Activated CD4-positive, alpha-beta T cell treated with anti-CD3 and anti-CD28 coated beads for 36 hours (primary cell): ENCODE data around the gene NUDT16. TPM values are rescaled to one million over a fixed set of nuclear protein-coding genes. Genes with fewer than 3 reads are reported as not detected.

Experiments used
- ATAC-seq: fragments of 200-7000 bp; cut with Tn5 transposase; one replicate; pipeline ENCODE4 v1.10.0; 2021; ENCODE audit warnings: mild to moderate bottlenecking, moderate library complexity
- CTCF ChIA-PET: fragments of 350-600 bp; sonication (Branson Sonifier 250); formaldehyde crosslinking; loops from one replicate; lab custom pipeline; 2021; ENCODE audit warnings: antibody characterized with exemption; lab: Charles Lee
- POLR2A ChIA-PET: fragments of 350-600 bp; sonication (Branson Sonifier 250); formaldehyde crosslinking; loops from one replicate; lab custom pipeline; 2021; ENCODE audit warnings: antibody characterized with exemption, inconsistent platforms; lab: Charles Lee
- DNase-seq: peaks from one replicate; pipeline ENCODE4 v3.0.0-alpha.2; 2020
- H3K27ac Mint-ChIP-seq: one replicate; pipeline ENCODE4 v1.8.0; 2021; ENCODE audit warnings: mixed read lengths
- H3K27me3 Mint-ChIP-seq: one replicate; pipeline ENCODE4 v1.8.0; 2021; ENCODE audit warnings: mixed read lengths
- H3K36me3 Mint-ChIP-seq: one replicate; pipeline ENCODE4 v1.8.0; 2021; ENCODE audit warnings: low read depth, mixed read lengths
- H3K4me1 Mint-ChIP-seq: one replicate; pipeline ENCODE4 v1.8.0; 2021; ENCODE audit warnings: mixed read lengths
- H3K4me3 Mint-ChIP-seq: one replicate; pipeline ENCODE4 v1.8.0; 2021; ENCODE audit warnings: mild to moderate bottlenecking, moderate library complexity, mixed read lengths
- H3K9me3 Mint-ChIP-seq: one replicate; pipeline ENCODE4 v1.8.0; 2021; ENCODE audit warnings: low read depth, mixed read lengths
- intact Hi-C, 2 experiments: fragments of 100-400 bp; cut with DNase I in 1 of 2; cut with micrococcal nuclease in 1 of 2; formaldehyde crosslinking; loops; one replicate each; pipeline versions ENCODE4 v1.14.2 to v1.15.1; 2022 to 2024; cut with DNase I, micrococcal nuclease
- total RNA-seq, 2 experiments: library from RNA; stranded (reverse); gene quantifications; one replicate each; pipeline ENCODE4 v1.2.3, GENCODE V29; 2021

The NUDT16 gene
- total RNA-seq, 2 experiments from 2014 or later: 4.0 to 5.7 TPM

GRCh38 chr3:131417751-131418150, 36.2 kb downstream of the NUDT16 start:
- H3K27me3 Mint-ChIP-seq: peaks cover 9% of the 10 kb centered on the region
- CTCF ChIA-PET: no interaction called here
- no peaks in the 10 kb centered on the region for H3K36me3 Mint-ChIP-seq
- no peaks in the 10 kb centered on the region for H3K4me1 Mint-ChIP-seq
- intact Hi-C loops: no loop called here
- no peak overlapping the region for H3K4me3 Mint-ChIP-seq
- H3K27ac Mint-ChIP-seq: no peak overlapping the region
- no peak for DNase-seq
- H3K9me3 Mint-ChIP-seq: peaks cover 5% of the 10 kb centered on the region
- POLR2A ChIA-PET: no interaction called here
- no peak for ATAC-seq

- ChIA-PET POLR2A (no interaction called here), CTCF (no interaction called here)
- Mint-ChIP-seq H3K27ac (no peak overlapping the region), H3K36me3 (no peaks in the 10 kb centered on the region), H3K27me3 (peaks cover 9% of the 10 kb centered on the region), H3K9me3 (no peaks in the 10 kb centered on the region), H3K4me3 (no peak overlapping the region), H3K4me1 (no peaks in the 10 kb centered on the region)
- DNase-seq (no peak), ATAC-seq (no peak)
- intact Hi-C loops: no loop called here
Observed at GRCh38 chr3:131421301-131421700, 39.7 kb downstream of the NUDT16 start.

- POLR2A ChIA-PET: no interaction called here
- CTCF ChIA-PET: no interaction called here
- intact Hi-C loops: no loop called here
- Mint-ChIP-seq H3K27ac (no peak overlapping the region), H3K4me1 (no peaks in the 10 kb centered on the region), H3K9me3 (no peaks in the 10 kb centered on the region), H3K27me3 (peaks cover 9% of the 10 kb centered on the region), H3K36me3 (no peaks in the 10 kb centered on the region), H3K4me3 (no peak overlapping the region)
- ATAC-seq: no peak
- no peak for DNase-seq
Observed at GRCh38 chr3:131421957-131422498, 40.5 kb downstream of the NUDT16 start.

GRCh38 chr3:131427226-131427625, 45.7 kb downstream of the NUDT16 start:
- POLR2A ChIA-PET: no interaction called here
- DNase-seq (no peak), ATAC-seq (no peak)
- Mint-ChIP-seq H3K9me3 (no peaks in the 10 kb centered on the region), H3K27me3 (no peaks in the 10 kb centered on the region), H3K4me1 (no peaks in the 10 kb centered on the region), H3K27ac (no peak overlapping the region), H3K36me3 (no peaks in the 10 kb centered on the region), H3K4me3 (no peak overlapping the region)
- intact Hi-C loops: no loop called here
- CTCF ChIA-PET: no interaction called here

- CTCF ChIA-PET: interaction anchor here (1.0 kb wide), 1 partner anchor 8 kb away, joined by 3 read pairs; no protein-coding TSS in a partner anchor
- no peaks in the 10 kb centered on the region for H3K36me3 Mint-ChIP-seq
- intact Hi-C loops: no loop called here
Observed at GRCh38 chr3:131431754-131432153, 50.2 kb downstream of the NUDT16 start.

GRCh38 chr3:131432441-131432840, 50.9 kb downstream of the NUDT16 start:
- no peak overlapping the region for H3K4me3 Mint-ChIP-seq
- no peak for ATAC-seq
- POLR2A ChIA-PET: no interaction called here

More at GRCh38 chr3:131431754-131432153, 50.2 kb downstream of the NUDT16 start:
- ATAC-seq (no peak), DNase-seq (no peak)
- Mint-ChIP-seq H3K4me3 (no peak overlapping the region), H3K9me3 (no peaks in the 10 kb centered on the region), H3K27me3 (no peaks in the 10 kb centered on the region), H3K4me1 (no peaks in the 10 kb centered on the region), H3K27ac (no peak overlapping the region)
- POLR2A ChIA-PET: no interaction called here

GRCh38 chr3:131435000-131435399, 53.4 kb downstream of the NUDT16 start:
- Mint-ChIP-seq H3K27me3 (no peaks in the 10 kb centered on the region), H3K27ac (no peak overlapping the region), H3K4me3 (no peak overlapping the region), H3K4me1 (no peaks in the 10 kb centered on the region), H3K9me3 (no peaks in the 10 kb centered on the region), H3K36me3 (no peaks in the 10 kb centered on the region)
- CTCF ChIA-PET: interaction anchor here (0.6 kb wide), 1 partner anchor 1086 kb away, joined by 3 read pairs; no protein-coding TSS in a partner anchor
- ATAC-seq (no peak), DNase-seq (no peak)
- POLR2A ChIA-PET: no interaction called here
- intact Hi-C loops: no loop called here

More at GRCh38 chr3:131432441-131432840, 50.9 kb downstream of the NUDT16 start:
- Mint-ChIP-seq H3K27me3 (no peaks in the 10 kb centered on the region), H3K4me1 (no peaks in the 10 kb centered on the region), H3K9me3 (no peaks in the 10 kb centered on the region), H3K36me3 (no peaks in the 10 kb centered on the region), H3K27ac (no peak overlapping the region)
- intact Hi-C loops: no loop called here
- CTCF ChIA-PET: interaction anchor here (0.7 kb wide), 2 partner anchors 562 to 790 kb away, joined by 3 read pairs; no protein-coding TSS in a partner anchor
- DNase-seq: no peak

Other genes starting within 250 kb of the NUDT16 start
- 100 to 1,000 TPM; 166 to 278 TPM for gene MRPL3, start 121.2 kb downstream of the NUDT16 start, total RNA-seq